GM12801 (cell line): ENCODE results near the gene ADGRG6.

Experiments used
- CTCF ChIP-seq: IDR thresholded peaks from one replicate; pipeline ENCODE4 v1.5.1; 2011; ENCODE audit warnings: control low read depth; ENCODE audit not compliant: insufficient read length; ENCODE audit errors: extremely low read depth

Gene ADGRG6

GRCh38 chr6:142372348-142372747 is 70.5 kb downstream of the ADGRG6 start:
- TF ChIP-seq CTCF: no peak

- no peak for TF ChIP-seq CTCF
Observed at GRCh38 chr6:142373268-142374090, 71.7 kb downstream of the ADGRG6 start.

- no peak for TF ChIP-seq CTCF
Observed at GRCh38 chr6:142374091-142374770, 72.4 kb downstream of the ADGRG6 start.

DNA sequence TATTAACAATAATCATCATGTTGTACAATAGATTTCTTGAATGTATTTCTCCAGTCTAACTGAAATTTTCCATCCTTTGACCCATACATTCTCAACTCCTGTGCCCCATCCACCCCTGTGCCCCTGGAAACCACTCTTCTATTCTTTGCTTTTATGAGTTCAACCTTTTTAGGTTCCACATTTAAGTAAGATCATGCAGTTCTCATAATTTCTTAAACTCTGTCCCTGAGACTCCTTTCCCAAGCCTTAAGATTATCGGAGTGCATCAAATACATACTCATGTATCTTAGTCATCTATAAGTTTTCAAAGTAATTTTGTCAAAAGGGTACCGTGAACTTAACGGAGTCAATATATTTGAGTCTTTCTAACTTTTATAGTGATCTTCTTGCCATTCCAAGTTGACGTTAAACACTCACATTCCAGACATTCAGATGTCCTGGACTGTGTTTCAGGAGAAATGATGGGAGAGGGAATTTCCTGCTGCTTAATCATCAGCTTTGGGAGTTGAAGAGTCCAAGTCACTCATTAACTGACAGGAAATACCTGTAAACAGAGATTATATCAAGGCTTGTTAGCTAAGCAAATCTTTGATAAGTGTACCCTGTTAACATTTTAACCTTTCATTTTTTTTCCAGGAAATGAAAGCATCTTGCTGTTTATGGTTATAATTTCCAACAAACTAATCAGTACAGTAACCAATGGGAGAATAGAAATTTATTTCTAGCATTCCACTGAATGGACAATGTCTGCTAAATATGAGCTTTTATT is 73.3 kb downstream of the ADGRG6 start:
- TF ChIP-seq CTCF: no peak

GRCh38 chr6:142376115-142376514 is 74.3 kb downstream of the ADGRG6 start:
- TF ChIP-seq CTCF: no peak

- no peak for TF ChIP-seq CTCF
Observed at GRCh38 chr6:142376800-142377496, 75.1 kb downstream of the ADGRG6 start.

DNA sequence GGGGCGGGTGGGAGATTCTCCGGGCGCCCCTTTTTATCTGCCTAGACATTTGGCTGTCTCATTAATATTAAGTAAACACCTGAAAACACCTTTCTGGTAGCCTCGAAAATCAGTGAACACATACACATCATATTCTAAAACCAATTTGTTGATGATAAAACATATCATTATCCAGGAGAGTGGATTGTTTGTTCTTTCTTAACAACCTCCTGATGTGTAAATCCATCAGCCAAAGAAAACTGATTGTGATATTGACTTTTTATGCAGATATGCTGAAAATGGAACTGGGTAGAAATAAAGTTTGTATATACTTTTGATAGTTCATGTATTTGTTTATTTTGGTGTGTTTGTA is 75.7 kb downstream of the ADGRG6 start:
- TF ChIP-seq CTCF: no peak
